ENCODE results near the gene PUS3. TPM values are rescaled to one million over a fixed set of nuclear protein-coding genes. Genes with fewer than 3 reads are reported as not detected.
A peak's percentile ranks its signal among the peaks of the same experiment; 100 is the strongest.

The PUS3 gene
- total RNA-seq, 2 experiments from 2014 or later, result 20.1 to 22.9 TPM

- no peaks in the 10 kb centered on the region for H3K9me3 Mint-ChIP-seq
- peaks cover 5% of the 10 kb centered on the region for H3K27me3 Mint-ChIP-seq
- intact Hi-C loops (cut with micrococcal nuclease), result no loop called here
- H3K4me1 Mint-ChIP-seq (ENCODE audit: low read depth), result peaks cover 6% of the 10 kb centered on the region
- H3K4me3 Mint-ChIP-seq, result no peak within 1 kb of the TSS
- no peak within 1 kb of the TSS for H3K27ac Mint-ChIP-seq
- CTCF ChIA-PET, result no interaction called here
- no peaks in the 10 kb centered on the region for H3K36me3 Mint-ChIP-seq
- POLR2A ChIA-PET, result no interaction called here
- DNase-seq, result no peak
These were observed 43.0 kb upstream of the PUS3 start, which contains the start of gene VSIG10L2 for GRCh38 chr11:125945797-125946520. TSS of gene VSIG10L2 (plus strand) at chr11:125946044. CDS start at chr11:125946056, 12 bp downstream.

- H3K4me3 Mint-ChIP-seq, result no peak overlapping the region
- no peak for DNase-seq
- no peaks in the 10 kb centered on the region for H3K9me3 Mint-ChIP-seq
- peaks cover 6% of the 10 kb centered on the region for H3K4me1 Mint-ChIP-seq (ENCODE audit: low read depth)
- ChIA-PET CTCF (interaction anchor here (1.4 kb wide), 1 partner anchor 248 kb away, joined by 3 read pairs; no protein-coding TSS in a partner anchor), POLR2A (no interaction called here)
- H3K27ac Mint-ChIP-seq, result no peak overlapping the region
- peaks cover 5% of the 10 kb centered on the region for H3K27me3 Mint-ChIP-seq
- H3K36me3 Mint-ChIP-seq, result no peaks in the 10 kb centered on the region
- intact Hi-C loops (cut with micrococcal nuclease), result no loop called here
These were observed 42.2 kb upstream of the PUS3 start for GRCh38 chr11:125945011-125945796.

- Mint-ChIP-seq H3K9me3 (no peaks in the 10 kb centered on the region), H3K27ac (no peak overlapping the region), H3K4me3 (no peak overlapping the region), H3K27me3 (peaks cover 2% of the 10 kb centered on the region), H3K4me1 (ENCODE audit: low read depth) (peaks cover 6% of the 10 kb centered on the region), H3K36me3 (no peaks in the 10 kb centered on the region)
- intact Hi-C loops (cut with micrococcal nuclease), result loop anchor here (5.0 kb wide), 1 partner anchor 178 kb away; no protein-coding TSS in a partner anchor
- no peak for DNase-seq
- CTCF ChIA-PET, result interaction anchor here (1.4 kb wide), 1 partner anchor 249 kb away, joined by 3 read pairs; no protein-coding TSS in a partner anchor
- POLR2A ChIA-PET, result interaction anchor here (0.7 kb wide), 1 partner anchor 175 kb away, joined by 3 read pairs; no protein-coding TSS in a partner anchor
These were observed 41.5 kb upstream of the PUS3 start for GRCh38 chr11:125944350-125945010.

- intact Hi-C loops (cut with micrococcal nuclease), result loop anchor here (5.0 kb wide), 1 partner anchor 178 kb away; no protein-coding TSS in a partner anchor
- H3K4me1 Mint-ChIP-seq (ENCODE audit: low read depth), result peaks cover 6% of the 10 kb centered on the region
- POLR2A ChIA-PET, result interaction anchor here (0.7 kb wide), 1 partner anchor 175 kb away, joined by 3 read pairs; no protein-coding TSS in a partner anchor
- no peaks in the 10 kb centered on the region for H3K36me3 Mint-ChIP-seq
- no peak for DNase-seq
- H3K4me3 Mint-ChIP-seq, result no peak overlapping the region
- H3K27me3 Mint-ChIP-seq, result peaks cover 2% of the 10 kb centered on the region
- no peaks in the 10 kb centered on the region for H3K9me3 Mint-ChIP-seq
- CTCF ChIA-PET, result interaction anchor here (0.7 to 4.7 kb wide), 8 partner anchors 9 to 250 kb away, joined by 3 to 66 read pairs (median 4); partner anchors contain the start of gene CDON
- no peak overlapping the region for H3K27ac Mint-ChIP-seq
These were observed 40.8 kb upstream of the PUS3 start for GRCh38 chr11:125943661-125944349.

DNA sequence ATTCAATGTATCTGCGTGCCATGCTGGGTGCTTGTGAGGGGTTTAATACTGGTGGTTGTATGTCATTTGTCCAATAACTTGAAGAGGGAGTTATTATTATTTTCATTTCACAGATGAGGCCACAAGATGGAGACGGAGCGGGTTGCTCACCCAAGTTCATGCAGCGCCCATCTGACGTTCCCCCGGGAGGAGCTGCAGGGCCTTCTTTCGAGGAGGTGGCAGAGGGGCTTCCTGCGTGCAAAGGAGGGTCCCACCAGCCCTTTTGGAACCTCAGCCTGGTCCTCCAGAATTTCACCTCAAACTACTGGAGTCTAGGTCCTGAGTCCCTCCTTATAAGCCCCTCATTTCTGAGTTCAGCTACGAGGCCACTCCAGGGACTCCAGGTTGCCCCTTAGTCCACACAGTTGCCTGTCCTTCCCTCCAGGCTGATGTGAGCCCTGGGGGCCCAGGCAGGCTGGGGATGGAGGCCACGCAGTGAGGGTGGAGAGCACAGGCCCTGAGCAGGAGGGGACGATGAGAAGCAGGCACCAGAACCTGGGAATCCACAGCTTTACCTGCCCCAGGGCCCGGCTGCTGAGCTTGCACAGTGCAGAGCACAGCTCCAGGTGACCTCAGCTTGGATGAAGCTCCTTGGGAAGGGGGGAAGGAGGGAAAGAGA is 39.9 kb upstream of the PUS3 start:
- H3K4me1 Mint-ChIP-seq (ENCODE audit: low read depth), result peaks cover 9% of the 10 kb centered on the region
- DNase-seq, result no peak
- H3K4me3 Mint-ChIP-seq, result no peak overlapping the region
- ChIA-PET CTCF (interaction anchor here (0.6 to 4.7 kb wide), 16 partner anchors 10 to 271 kb away, joined by 3 to 66 read pairs (median 4); partner anchors contain the start of gene CDON), POLR2A (no interaction called here)
- no peak overlapping the region for H3K27ac Mint-ChIP-seq
- H3K36me3 Mint-ChIP-seq, result no peaks in the 10 kb centered on the region
- no peaks in the 10 kb centered on the region for H3K9me3 Mint-ChIP-seq
- intact Hi-C loops (cut with micrococcal nuclease), result loop anchor here (1.0 to 5.0 kb wide), 3 partner anchors 119 to 251 kb away; partner anchors contain the start of gene CDON
- peaks cover 2% of the 10 kb centered on the region for H3K27me3 Mint-ChIP-seq

DNA sequence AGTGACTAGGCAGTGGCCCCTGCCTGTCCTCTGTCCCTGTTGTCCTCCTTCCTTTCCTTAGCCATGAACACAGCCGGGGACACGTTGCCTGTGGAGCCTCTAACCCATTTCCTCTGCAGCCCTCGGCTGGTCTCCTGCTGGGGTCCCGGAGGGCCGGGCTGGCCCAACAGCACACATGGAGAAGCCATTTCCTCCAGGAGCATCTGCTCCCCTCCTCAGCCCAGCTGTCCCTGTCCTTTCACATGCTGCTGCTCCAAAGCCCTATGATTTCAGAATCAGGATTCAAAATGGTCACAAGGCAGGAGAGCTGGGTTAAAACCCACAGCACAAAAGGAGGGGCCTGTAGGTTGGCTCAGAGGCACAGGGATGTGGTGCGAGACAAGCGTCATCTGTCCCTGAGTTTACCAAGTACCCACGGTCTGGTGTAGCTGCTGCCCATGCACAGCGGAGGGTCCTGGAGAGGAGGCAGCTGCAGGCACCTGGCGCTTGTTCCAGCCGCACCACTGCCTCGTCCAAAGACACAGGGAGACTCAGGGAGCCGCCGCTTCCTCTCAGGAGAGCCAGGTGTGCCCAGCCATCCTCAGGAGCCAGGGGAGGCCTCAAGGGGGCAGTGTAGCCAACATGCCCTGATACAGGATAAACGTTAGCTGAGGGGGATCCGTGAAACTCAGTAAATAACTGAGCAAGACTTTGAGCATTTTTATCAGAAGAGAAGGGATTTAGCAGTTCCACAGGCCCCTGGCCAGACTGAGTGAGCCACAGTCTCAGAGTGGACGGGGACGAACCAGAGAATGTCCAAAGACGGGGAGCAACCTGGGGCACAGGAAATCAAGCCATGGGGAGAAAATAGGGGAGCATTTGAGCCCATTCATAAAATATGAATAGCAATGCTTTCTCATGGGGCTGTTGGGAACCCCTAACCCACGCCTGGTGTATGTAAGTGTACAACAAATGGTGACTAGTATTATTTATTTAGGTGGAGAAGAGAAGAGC is 38.9 kb upstream of the PUS3 start:
- H3K27ac Mint-ChIP-seq, result no peak overlapping the region

GRCh38 chr11:125941267-125941618 is 38.2 kb upstream of the PUS3 start:
- DNase-seq, result no peak
- H3K27ac Mint-ChIP-seq, result no peak overlapping the region
- no peaks in the 10 kb centered on the region for H3K9me3 Mint-ChIP-seq
- no peak overlapping the region for H3K4me3 Mint-ChIP-seq
- ChIA-PET POLR2A (no interaction called here), CTCF (interaction anchor here (0.6 to 4.7 kb wide), 7 partner anchors 15 to 260 kb away, joined by 3 to 66 read pairs (median 4); no protein-coding TSS in a partner anchor)
- intact Hi-C loops (cut with micrococcal nuclease), result loop anchor here (5.0 kb wide), 1 partner anchor 181 kb away; no protein-coding TSS in a partner anchor
- H3K36me3 Mint-ChIP-seq, result no peaks in the 10 kb centered on the region
- H3K27me3 Mint-ChIP-seq, result no peaks in the 10 kb centered on the region
- H3K4me1 Mint-ChIP-seq (ENCODE audit: low read depth), result peaks cover 9% of the 10 kb centered on the region

More for the DNA sequence above, 38.9 kb upstream of the PUS3 start:
- ChIA-PET POLR2A (no interaction called here), CTCF (interaction anchor here (0.6 to 4.7 kb wide), 18 partner anchors 10 to 259 kb away, joined by 3 to 66 read pairs (median 4); partner anchors contain the start of gene CDON)
- no peak overlapping the region for H3K4me3 Mint-ChIP-seq
- intact Hi-C loops (cut with micrococcal nuclease), result loop anchor here (1.0 to 5.0 kb wide), 3 partner anchors 120 to 252 kb away; partner anchors contain the start of gene CDON
- no peaks in the 10 kb centered on the region for H3K36me3 Mint-ChIP-seq
- DNase-seq, result peak; percentile 69
- peaks cover 9% of the 10 kb centered on the region for H3K4me1 Mint-ChIP-seq (ENCODE audit: low read depth)
- no peaks in the 10 kb centered on the region for H3K27me3 Mint-ChIP-seq
- H3K9me3 Mint-ChIP-seq, result no peaks in the 10 kb centered on the region

DNA sequence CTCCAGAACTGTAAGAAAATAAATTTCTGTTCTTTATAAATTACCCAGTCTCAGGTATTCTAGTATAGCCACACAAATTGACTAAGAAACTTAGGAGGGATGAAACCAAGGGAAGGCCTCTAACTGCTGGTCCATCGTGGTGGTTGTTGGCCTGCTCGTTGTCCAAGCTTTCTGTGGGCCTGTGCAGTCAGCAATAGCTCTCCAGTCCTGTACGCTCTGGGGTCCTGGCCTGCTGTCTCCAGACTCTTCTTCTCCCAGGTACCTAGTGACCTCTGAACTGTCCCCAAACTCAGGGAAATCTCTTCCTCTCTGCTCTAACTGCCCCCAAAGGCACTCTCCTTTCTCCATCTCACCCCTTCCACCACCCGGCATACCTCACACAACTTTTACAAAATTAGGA is 37.1 kb upstream of the PUS3 start:
- intact Hi-C loops (cut with micrococcal nuclease), result loop anchor here (5.0 kb wide), 1 partner anchor 182 kb away; no protein-coding TSS in a partner anchor
- peaks cover 9% of the 10 kb centered on the region for H3K4me1 Mint-ChIP-seq (ENCODE audit: low read depth)
- H3K4me3 Mint-ChIP-seq, result no peak overlapping the region
- H3K27ac Mint-ChIP-seq, result no peak overlapping the region
- no peaks in the 10 kb centered on the region for H3K27me3 Mint-ChIP-seq
- DNase-seq, result no peak
- POLR2A ChIA-PET, result no interaction called here
- CTCF ChIA-PET, result interaction anchor here (0.7 to 4.7 kb wide), 6 partner anchors 10 to 378 kb away, joined by 3 to 66 read pairs (median 4); no protein-coding TSS in a partner anchor
- H3K9me3 Mint-ChIP-seq, result no peaks in the 10 kb centered on the region
- H3K36me3 Mint-ChIP-seq, result no peaks in the 10 kb centered on the region

DNA sequence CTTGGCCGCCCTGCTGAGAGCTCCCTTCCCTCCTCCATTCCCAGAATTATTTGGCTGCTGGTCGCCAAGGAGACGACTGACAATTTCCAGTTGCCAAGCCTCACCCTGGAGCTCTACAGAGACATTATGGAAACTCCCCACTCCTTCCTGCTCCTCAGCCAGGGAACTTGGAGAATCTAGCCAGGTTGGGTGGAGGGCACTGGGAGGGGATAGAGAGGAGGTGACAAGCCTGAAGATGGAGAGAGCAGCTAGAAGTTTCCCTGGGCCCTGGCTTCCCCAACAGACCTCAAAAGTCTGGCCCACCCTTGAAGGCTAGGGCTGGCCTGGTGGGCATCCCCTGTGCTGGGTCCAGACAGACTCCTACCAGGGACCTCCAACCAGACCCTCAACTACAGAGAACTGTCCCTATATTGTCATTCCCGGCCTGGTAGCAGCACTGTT is 36.1 kb upstream of the PUS3 start:
- CTCF ChIA-PET, result interaction anchor here (1.0 to 1.6 kb wide), 3 partner anchors 9 to 272 kb away, joined by 4 to 5 read pairs (median 4); partner anchors contain the start of genes FAM118B and RPUSD4
- Mint-ChIP-seq H3K9me3 (no peaks in the 10 kb centered on the region), H3K4me1 (ENCODE audit: low read depth) (peaks cover 9% of the 10 kb centered on the region), H3K27me3 (no peaks in the 10 kb centered on the region), H3K36me3 (no peaks in the 10 kb centered on the region), H3K27ac (no peak overlapping the region), H3K4me3 (no peak overlapping the region)
- POLR2A ChIA-PET, result no interaction called here
- no peak for DNase-seq
- intact Hi-C loops (cut with micrococcal nuclease), result no loop called here

GRCh38 chr11:125938418-125938817 is 35.4 kb upstream of the PUS3 start:
- intact Hi-C loops (cut with micrococcal nuclease), result no loop called here
- Mint-ChIP-seq H3K9me3 (no peaks in the 10 kb centered on the region), H3K36me3 (no peaks in the 10 kb centered on the region), H3K4me1 (ENCODE audit: low read depth) (peaks cover 9% of the 10 kb centered on the region), H3K27me3 (peaks cover 1% of the 10 kb centered on the region), H3K4me3 (no peak overlapping the region), H3K27ac (no peak overlapping the region)
- DNase-seq, result peak; percentile 13
- CTCF ChIA-PET, result interaction anchor here (1.0 to 1.6 kb wide), 3 partner anchors 13 to 273 kb away, joined by 3 to 4 read pairs (median 4); partner anchors contain the start of genes FAM118B and RPUSD4
- POLR2A ChIA-PET, result no interaction called here
